HG03520 (cell line): ENCODE measurements around the gene PES1.
"Not testable (repeated sequence)": the region's sequence is repeated elsewhere in the genome, so short reads cannot be mapped to it uniquely, and the experiment has no call there.

Experiments used
- ATAC-seq: cut with Tn5 transposase; IDR thresholded peaks from one replicate; pipeline ENCODE4 v1.9.1; 2021; ENCODE audit warnings: mild to moderate bottlenecking, moderate library complexity; ENCODE audit not compliant: unreplicated experiment

The PES1 gene

DNA sequence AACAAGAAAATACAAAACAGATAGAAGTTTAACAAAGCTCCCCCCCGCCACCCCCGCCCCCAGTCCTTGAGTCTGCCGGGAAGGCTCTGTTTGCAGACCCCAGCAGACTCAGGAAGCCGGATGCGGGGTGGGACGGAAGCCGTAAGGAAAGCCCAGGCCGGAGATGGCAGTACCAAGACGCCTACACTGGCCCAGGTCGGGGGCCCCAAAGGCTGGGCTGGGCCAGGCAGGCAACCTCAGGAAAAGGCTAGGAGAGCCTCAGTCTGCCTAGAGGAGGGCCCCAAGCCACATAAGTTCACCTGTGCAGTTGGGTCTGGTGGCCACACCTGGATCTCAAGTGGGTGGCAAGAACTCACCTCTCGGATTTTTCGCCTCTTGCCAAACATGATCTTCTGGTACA is 13.2 kb downstream of the PES1 start:
- no peak for ATAC-seq

GRCh38 chr22:30575859-30576258 is 15.9 kb downstream of the PES1 start:
- ATAC-seq, result no peak

DNA sequence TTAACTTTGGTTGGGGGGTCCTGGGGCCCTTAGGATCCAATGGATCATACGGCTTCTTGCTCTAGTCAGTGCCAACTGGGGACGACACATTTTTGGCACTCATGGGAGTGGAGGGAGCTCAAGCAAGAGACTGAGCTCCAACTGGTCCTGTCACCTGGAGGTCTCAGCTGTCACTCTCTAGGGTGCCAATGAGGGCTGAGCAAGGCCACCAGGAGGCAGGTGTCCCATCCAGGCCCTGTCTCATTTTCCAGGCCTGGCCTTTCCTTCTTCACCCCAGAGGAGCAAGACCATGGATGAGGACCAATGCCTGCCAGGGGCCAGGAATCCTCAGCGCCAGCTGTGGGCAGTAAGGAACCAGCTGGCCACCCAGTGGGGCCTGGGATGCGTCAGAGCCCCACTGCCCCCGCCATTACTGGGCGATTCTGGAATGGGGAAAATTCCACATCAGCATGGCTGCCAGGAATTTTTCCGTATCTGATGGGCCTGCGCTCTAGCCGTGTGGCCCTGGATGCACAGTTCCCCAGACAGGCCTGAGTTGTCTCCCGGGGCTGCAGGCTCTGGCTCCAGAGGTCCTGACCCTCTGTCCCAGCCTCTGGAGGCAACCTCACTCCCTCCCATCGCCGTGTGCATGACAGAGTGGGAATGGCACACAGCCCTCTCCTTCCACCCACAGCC is 16.6 kb downstream of the PES1 start:
- no peak for ATAC-seq

DNA sequence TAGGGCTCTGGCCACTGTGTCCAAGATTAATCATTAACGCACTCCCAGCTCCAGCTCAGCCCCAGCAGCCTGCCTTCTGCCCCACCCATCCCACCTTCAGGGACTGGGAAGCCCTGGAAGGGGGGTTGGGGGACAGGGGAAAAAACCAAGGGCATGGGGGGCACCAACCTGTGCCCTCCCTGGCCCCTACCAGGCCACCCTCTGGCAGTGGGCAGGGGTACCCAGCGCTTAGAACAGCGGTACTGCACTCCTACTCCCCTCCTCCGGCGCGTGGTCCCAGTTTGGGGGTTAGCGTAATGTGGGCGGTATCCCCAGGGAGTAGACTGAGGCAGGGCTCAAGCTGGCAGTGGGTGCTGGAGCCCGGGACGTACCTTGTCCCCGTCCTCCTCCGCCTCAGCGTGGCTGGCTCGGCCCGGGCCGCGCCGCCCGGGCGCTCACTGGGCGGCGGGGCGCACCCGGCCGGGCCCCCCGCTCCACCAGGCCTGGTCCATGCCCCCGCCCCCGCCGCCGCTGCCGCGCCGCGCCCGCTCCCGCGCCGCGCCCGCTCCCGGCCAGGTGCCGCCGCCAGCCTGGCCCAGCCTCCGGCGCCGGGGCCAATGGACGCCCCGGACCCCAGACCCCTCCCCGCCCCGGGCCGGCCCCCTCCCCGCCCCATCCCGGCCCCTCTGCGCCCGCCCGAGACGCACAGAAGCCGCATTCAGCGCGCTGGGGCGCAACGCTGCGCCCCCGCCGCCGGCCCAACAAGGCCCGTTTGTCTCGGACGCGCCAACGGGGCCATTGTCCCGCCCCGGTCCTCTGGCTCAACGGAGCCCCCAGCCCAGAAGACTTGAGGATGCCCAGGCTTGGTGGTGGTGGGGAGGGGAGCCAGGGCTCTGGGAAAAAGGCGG is 17.4 kb downstream of the PES1 start, which contains the start of gene GAL3ST1:
Gene GAL3ST1 (minus strand): TSS at position 571 of the 887 bp plus-strand sequence. CDS start 17,273 bp downstream, outside the sequence.
- no peak for ATAC-seq

DNA sequence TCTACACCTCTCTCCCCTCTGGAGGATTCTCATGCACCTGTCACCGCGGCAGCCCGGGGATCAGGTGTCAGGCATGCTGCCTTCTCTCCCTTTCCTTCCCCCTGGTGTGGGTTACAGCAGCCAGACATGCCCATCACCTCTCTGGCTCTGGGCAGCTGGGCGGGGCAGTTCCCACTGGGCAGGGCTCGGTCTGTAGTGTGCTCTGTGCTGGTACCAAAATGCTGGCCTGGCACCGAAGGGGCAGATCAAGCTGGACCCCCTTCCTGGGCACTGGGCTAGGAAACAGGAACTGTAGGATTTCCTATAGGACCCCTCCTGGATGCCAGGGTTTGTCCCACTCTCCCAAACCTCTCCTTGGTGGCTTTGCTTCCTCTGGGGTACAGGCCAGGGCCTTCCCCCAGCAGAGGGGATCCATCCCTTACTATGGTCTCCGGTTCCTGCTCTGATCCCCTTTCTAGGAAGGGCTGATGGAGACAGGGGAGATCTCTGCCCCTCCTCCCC is 18.1 kb downstream of the PES1 start:
- ATAC-seq, result no peak

- ATAC-seq, result no peak
Observed at GRCh38 chr22:30572840-30573593, 18.7 kb downstream of the PES1 start.

- no peak for ATAC-seq
Observed at GRCh38 chr22:30572210-30572609, 19.5 kb downstream of the PES1 start.

DNA sequence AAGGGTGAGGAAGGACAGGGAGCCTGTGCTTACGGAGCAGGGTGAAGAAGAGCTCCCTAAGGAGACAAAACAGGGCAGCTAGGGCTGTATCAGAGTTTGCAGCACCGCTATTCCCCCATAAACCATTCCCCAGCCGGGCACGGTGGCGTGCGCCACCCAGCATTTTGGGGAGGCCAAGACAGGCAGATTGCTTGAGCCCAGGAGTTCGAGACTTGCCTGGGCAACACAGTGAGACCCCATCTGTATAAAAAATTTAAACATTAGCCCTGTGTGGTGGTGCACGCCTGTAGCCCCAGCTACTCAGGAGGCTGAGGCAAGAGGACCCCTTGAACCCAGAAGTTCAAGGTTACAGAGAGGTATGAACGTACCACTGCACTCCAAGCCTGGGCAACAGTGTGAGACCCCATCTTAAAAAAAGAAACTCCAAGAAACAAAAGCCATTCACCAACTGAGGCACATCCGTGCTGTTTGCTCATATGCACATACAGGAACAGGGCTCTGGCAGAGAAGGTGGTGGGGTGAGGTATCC is 22.0 kb downstream of the PES1 start:
- ATAC-seq, result no peak

GRCh38 chr22:30568137-30568805 is 23.4 kb downstream of the PES1 start:
- ATAC-seq, result no peak

GRCh38 chr22:30567277-30567676 is 24.4 kb downstream of the PES1 start:
- ATAC-seq, result not testable (repeated sequence)

- ATAC-seq, result no peak
Observed at GRCh38 chr22:30566125-30566524, 25.6 kb downstream of the PES1 start.

DNA sequence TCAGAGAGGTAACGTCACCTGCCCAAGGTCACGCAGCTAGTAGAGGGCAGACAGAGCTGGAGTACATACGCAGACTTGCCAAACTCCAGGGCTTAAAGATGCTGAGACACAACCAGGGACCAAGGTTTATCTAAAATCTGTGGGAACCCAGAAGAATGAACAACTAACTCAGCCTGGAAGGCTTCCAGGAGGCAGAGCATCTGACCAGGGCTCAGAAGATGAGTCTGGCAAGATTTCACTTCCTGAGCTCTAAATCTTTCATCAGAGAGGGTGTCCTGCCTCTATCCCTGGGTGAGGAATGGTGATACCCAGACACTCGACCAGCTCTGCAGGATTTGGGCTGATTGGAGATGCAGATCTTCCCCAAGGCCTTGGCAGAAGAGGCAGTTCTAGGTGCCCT is 26.4 kb downstream of the PES1 start:
- ATAC-seq, result no peak

- no peak for ATAC-seq
Observed at GRCh38 chr22:30564761-30565119, 27.0 kb downstream of the PES1 start.

- no peak for ATAC-seq
Observed at GRCh38 chr22:30564045-30564760, 27.5 kb downstream of the PES1 start.

DNA sequence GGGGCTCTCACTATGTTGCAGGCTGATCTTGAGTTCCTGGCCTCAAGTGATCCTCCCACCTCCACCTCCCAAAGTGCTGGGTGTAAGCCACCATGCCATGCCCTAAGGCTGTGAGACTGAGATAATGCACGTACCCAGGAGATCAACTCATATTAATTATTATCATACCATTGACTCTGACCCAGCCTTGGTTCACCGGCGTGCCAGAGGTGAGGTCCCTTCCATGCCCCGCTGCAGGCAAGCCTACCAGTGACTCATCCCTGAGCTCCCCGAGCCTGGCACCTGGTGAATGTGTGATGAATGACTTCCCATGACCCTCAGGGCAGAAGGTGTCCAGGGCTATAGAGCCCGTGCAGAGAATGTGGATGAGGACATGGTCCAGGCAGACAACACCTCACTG is 29.3 kb downstream of the PES1 start:
- ATAC-seq, result no peak

GRCh38 chr22:30561402-30562189 is 30.1 kb downstream of the PES1 start:
- ATAC-seq, result no peak

GRCh38 chr22:30560643-30561202 is 31.0 kb downstream of the PES1 start:
- not testable (repeated sequence) for ATAC-seq

- ATAC-seq, result no peak
Observed at GRCh38 chr22:30559889-30560288, 31.8 kb downstream of the PES1 start.

DNA sequence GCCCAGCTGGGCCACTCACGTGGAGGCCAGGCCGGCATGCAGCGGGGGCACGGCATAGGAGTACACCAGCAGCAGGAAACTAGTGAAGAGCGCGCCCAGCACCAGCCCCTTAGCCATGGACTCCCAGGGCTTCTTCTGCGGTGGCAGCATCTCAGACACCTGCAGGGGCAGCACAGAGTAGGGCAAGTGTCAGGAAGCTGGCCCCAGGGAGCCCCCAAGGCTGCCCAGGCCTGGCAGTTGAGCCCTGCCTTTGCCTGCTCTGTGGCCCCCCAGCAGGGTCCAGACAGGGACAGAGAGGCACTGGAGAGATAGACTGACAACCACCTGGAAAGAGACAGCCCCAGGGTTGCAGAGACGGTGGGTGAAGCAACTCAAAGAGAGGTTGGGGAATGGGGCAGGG is 34.5 kb downstream of the PES1 start:
- ATAC-seq, result no peak
